Heart right ventricle (tissue), 16 donors: ENCODE measurements around the gene PLA2G2C. TPM values are rescaled to one million over a fixed set of nuclear protein-coding genes. Genes with fewer than 3 reads are reported as not detected.

Source experiments
- ATAC-seq, 8 donors: fragments of 200-7000 bp; cut with Tn5 transposase; one replicate each; pipeline ENCODE4 v1.9.1; 2020; ENCODE audit warnings: mild to moderate bottlenecking in 8 of 8, moderate library complexity in 8 of 8, moderate number of reproducible peaks in 1 of 8
- DNase-seq, 2 donors: peaks; one replicate each; pipeline ENCODE4 v3.0.0-alpha.2; 2020
- H3K27ac ChIP-seq, 10 donors: fragments of 200-600 bp; sonication (generic) in 2 of 10; one replicate each; pipeline versions ENCODE4 v1.5.0 to v1.8.0; 2020 to 2022; ENCODE audit warnings: mild to moderate bottlenecking in 3 of 10
- H3K27me3 ChIP-seq, 7 donors: fragments of 200-600 bp; one replicate each; pipeline ENCODE4 v1.8.0; 2021 to 2022; ENCODE audit warnings: mild to moderate bottlenecking in 2 of 7
- H3K36me3 ChIP-seq, 9 donors: fragments of 200-600 bp; sonication (generic) in 1 of 9; one replicate each; pipeline versions ENCODE4 v1.5.0 to v1.8.0; 2020 to 2022; ENCODE audit warnings: mild to moderate bottlenecking in 2 of 9
- H3K4me1 ChIP-seq, 9 donors: fragments of 200-600 bp; sonication (generic) in 1 of 9; one replicate each; pipeline versions ENCODE4 v1.5.0 to v1.8.0; 2020 to 2022; ENCODE audit warnings: mild to moderate bottlenecking in 4 of 9
- H3K4me3 ChIP-seq, 10 donors: fragments of 200-600 bp; sonication (generic) in 2 of 10; one replicate each; pipeline versions ENCODE4 v1.5.0 to v1.8.0; 2020 to 2022; ENCODE audit warnings: mild to moderate bottlenecking in 7 of 10, moderate library complexity in 2 of 10
- H3K9me3 ChIP-seq, 11 donors: fragments of 200-600 bp in 10 of 11; sonication (generic) in 2 of 11; one replicate each; pipeline versions ENCODE4 v1.5.0 to v1.8.0; 2013 to 2022; ENCODE audit warnings: mild to moderate bottlenecking in 2 of 11, control low read depth in 1 of 11, moderate library complexity in 1 of 11
- WGBS, 2 donors: extraction: QIAGEN DNeasy Blood & Tissue Kit; methylation state at CpG; one replicate each; pipeline ENCODE4 v1.1.7; 2013; ENCODE audit warnings: inconsistent platforms in 1 of 2; 5-methylcytosine and 5-hydroxymethylcytosine counted together
- intact Hi-C, 10 donors: fragments of 100-400 bp; cut with DNase I; formaldehyde crosslinking; loops; one replicate each; pipeline versions ENCODE4 v1.11.1 to v1.14.2; 2022
- polyA plus RNA-seq, 2 donors: library from polyadenylated mRNA; stranded (reverse); fragments of 200-250 nt; gene quantifications; one replicate each; pipeline ENCODE4 v1.2.3, GENCODE V29; 2013
- total RNA-seq, 10 donors: library from RNA; stranded (reverse); fragmentation: NEBNext Ultra II Directional in 3 of 10; extraction: Animal tissue kit (Norgen Biotek cat#: 25700) in 3 of 10; gene quantifications; one replicate each; pipeline versions ENCODE4 v1.2.1 to v1.2.4, GENCODE V29; 2021 to 2023
- TF ChIP-seq, protein P1 (sequence below), 9 donors: fragments of 200-600 bp; sonication (generic) in 2 of 9; IDR thresholded peaks; one replicate each; pipeline versions ENCODE4 v1.5.0 to v1.8.0; 2021 to 2022; ENCODE audit warnings: antibody characterized with exemption in 9 of 9, mild to moderate bottlenecking in 5 of 9, moderate library complexity in 1 of 9
- donor health status: Arrhythmogenic right ventricular cardiomyopathy.
- donor health status: ischemic (EF 13 %, LVEDD 7.1; RV severe dilation, severe dysfunction).
- donor health status: healthy with polysubstance abuse.
- donor health status: DM: no; HTN: yes; CAD: no.
- donor health status: DM: no; HTN: no; CAD: no.
- donor health status: ischemic (EF 25% LVEDD 6.9; RV normal size, moderate dysfunction).
- donor health status: ischemic (EF 25% LVEDD 5.7; RV mildly dilated, moderate dysfunction).
- donor health status: healthy.
- donor health status: DM: yes; HTN: yes; CAD: no.
- donor health status: Ischemic cardiomyopathy.
- donor health status: ischemic (EF 35%, LVEDD 5.7; RV mildly dilated, moderate dysfunction).
- donor health status: nonischemic (EF 11% LVEDD 7.7; RV severe dilation, severe dysfunction).
- donor health status: DM: yes; HTN: yes; CAD: no.
- donor health status: PGD.
- donor health status: ischemic (EF 29% LVEDD 5.4; RV normal size, mild dysfunction).
- donor health status: nonischemic (EF 23%, LVEDD 6.1; RV moderate dilation, normal function).

The PLA2G2C gene
- total and polyA plus RNA-seq, 12 donors = not detected

DNA sequence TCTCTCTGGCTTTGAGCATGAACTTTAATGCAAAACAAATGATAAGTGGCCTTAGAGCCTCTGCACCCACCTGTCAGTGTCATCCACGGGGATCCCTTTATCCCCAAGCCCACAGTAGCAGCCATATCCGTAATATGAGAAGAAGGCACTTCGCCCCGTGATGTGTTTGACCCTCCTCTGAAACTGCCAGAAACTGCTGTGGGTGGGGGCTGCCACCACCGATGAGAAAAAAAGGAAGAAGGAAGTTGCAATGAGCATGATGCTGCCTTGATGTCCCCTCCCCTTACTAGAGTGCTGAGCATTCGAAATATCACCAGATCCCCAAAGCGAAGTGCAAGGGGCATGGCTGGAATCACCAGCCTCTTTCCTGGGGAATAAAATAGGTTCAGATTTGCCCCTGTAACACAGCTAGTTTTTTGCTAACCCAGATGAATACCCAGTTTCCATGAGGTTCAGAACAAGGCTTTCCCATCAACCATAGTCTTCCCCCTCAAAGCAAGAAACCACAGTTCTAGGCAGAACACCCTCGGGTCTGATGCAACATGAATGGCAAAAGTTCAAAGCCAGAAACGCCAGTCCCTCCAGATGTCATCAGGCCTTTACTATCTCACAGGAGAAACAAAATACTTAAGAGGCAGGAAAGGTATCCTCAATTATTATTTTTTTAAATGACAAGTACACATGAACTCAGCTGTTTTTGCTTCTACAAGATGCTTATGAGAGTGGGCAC, 11.2 kb downstream of the PLA2G2C start:
- Histone ChIP-seq H3K36me3 (no peaks in the 10 kb centered on the region), H3K4me1 (peaks cover 0 to 6% (median 0%) of the 10 kb centered on the region in 9 donors), H3K27me3 (peaks cover 0 to 5% (median 0%) of the 10 kb centered on the region in 7 donors), H3K27ac (peak overlapping the region in 1 of 10 donors; percentile 49), H3K4me3 (no peak overlapping the region), H3K9me3 (peaks cover 0 to 6% (median 0%) of the 10 kb centered on the region in 11 donors)
- WGBS, 2 donors = 59 to 64% methylated on average over 9 of the region's 9 CpGs
- no peak for DNase-seq
- ATAC-seq = peak in 2 of 8 donors; percentile 11 to 46
- TF ChIP-seq, protein P1, sequence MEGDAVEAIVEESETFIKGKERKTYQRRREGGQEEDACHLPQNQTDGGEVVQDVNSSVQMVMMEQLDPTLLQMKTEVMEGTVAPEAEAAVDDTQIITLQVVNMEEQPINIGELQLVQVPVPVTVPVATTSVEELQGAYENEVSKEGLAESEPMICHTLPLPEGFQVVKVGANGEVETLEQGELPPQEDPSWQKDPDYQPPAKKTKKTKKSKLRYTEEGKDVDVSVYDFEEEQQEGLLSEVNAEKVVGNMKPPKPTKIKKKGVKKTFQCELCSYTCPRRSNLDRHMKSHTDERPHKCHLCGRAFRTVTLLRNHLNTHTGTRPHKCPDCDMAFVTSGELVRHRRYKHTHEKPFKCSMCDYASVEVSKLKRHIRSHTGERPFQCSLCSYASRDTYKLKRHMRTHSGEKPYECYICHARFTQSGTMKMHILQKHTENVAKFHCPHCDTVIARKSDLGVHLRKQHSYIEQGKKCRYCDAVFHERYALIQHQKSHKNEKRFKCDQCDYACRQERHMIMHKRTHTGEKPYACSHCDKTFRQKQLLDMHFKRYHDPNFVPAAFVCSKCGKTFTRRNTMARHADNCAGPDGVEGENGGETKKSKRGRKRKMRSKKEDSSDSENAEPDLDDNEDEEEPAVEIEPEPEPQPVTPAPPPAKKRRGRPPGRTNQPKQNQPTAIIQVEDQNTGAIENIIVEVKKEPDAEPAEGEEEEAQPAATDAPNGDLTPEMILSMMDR (IDR thresholded peaks at IDR 0.05) = no peak
- intact Hi-C loops = no loop called here

DNA sequence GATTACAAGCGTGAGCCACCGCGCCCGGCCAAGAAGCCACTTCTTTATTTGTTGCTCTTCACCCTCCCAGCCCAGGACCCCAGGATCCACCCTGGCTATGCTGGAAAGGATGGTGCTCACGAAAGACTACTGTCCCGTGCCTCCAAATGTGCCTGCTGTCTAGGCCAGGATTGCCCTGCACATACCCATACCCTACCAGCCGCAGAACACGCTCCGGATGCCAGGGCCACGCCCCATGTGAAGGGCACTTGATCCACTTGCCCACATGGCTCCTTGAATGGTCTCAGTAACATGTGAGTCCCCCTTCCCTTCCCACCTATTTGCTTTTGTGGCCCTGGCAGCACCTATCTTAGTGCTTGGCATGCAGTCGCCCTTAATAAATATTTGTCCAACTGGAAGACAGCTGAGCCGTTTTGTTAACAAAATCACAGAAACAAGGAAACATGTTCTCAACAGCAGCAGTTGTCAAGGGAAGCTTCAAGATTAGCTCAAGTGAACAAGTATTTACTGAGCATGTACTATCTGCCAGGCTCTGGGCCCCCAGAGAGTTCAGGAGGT, 14.2 kb downstream of the PLA2G2C start:
- peaks cover 0 to 6% (median 0%) of the 10 kb centered on the region in 9 donors for H3K4me1 ChIP-seq
- no peak overlapping the region for H3K4me3 ChIP-seq
- no peaks in the 10 kb centered on the region for H3K9me3 ChIP-seq
- DNase-seq (no peak), ATAC-seq (no peak)
- 89 to 93% methylated on average over 12 of the region's 12 CpGs for WGBS, 2 donors
- intact Hi-C loops = no loop called here
- no peaks in the 10 kb centered on the region for H3K36me3 ChIP-seq
- H3K27ac ChIP-seq = no peak overlapping the region
- peaks cover 0 to 14% (median 7%) of the 10 kb centered on the region in 7 donors for H3K27me3 ChIP-seq
- TF ChIP-seq, protein P1 (IDR thresholded peaks at IDR 0.05) = no peak

DNA sequence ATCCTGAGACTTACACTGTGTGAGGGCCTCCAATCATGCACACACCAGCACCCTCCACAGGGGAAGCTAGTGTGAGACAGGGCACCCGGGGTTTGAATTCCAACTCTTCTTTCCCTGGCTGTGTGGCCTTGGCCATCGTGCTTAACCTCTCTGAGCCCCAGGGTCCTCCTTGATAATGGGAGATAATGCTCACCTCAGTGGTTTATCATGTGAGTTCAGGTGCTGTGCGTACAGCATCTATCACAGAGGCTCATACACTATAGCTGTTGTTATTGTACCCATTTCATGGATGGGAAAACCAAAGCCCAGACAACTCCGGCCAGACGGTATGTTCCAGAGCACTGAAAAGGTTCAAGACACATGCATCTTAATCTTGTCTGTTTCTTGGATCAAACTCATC, 16.4 kb downstream of the PLA2G2C start:
- no peak for DNase-seq
- Histone ChIP-seq H3K27me3 (peaks cover 0 to 25% (median 10%) of the 10 kb centered on the region in 7 donors), H3K36me3 (no peaks in the 10 kb centered on the region), H3K4me1 (peaks cover 0 to 9% (median under 1%) of the 10 kb centered on the region in 9 donors), H3K4me3 (no peak overlapping the region), H3K27ac (no peak overlapping the region), H3K9me3 (no peaks in the 10 kb centered on the region)
- intact Hi-C loops = no loop called here
- no peak for ATAC-seq
- 89 to 95% methylated on average over 5 of the region's 5 CpGs for WGBS, 2 donors
- TF ChIP-seq, protein P1 (IDR thresholded peaks at IDR 0.05) = no peak

DNA sequence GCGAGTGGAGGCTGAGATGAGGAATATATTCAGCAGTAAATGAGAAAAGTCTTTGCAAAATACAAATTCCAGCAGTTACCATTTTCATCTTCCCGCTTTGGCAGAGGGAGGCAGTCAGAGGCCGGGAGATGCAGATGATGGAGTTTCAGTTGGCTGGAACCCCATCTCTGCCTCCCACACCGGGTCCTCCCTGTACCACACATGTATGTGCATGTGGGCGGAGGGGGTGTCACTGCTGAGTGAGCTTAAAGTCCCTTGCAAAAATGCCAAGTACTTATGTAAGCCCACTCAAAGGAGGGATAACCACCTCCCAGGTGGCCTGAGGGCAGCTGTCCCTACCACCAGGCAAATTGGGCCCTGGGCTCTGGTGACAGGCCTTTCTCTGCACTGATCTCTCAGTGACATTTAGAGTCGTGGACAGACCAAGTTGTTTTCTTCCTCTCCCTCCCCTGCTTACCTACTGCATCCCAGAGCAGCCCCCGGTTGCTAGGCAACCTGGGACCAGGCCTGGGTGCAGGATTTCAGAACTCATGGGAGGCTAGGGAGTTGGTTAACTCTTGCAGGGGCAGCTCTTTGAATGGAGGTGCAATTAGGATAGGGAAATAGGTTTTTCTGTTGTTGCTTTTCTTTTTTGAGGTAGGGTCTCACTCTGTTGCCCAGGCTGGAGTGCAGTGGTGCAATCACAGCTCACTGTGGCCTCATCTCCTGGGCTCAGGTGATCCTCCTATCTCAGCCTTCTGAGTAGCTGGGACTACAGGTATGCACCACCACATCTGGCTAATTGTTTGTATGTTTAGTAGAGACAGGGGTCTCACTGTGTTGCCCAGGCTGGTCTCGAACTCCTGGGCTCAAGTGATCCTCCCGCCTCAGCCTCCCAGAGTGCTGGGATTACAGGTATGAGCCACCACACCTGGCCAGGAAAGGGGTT, 17.5 kb downstream of the PLA2G2C start:
- peaks cover 0 to 19% (median 6%) of the 10 kb centered on the region in 9 donors for H3K4me1 ChIP-seq
- peaks cover 0 to 25% (median 10%) of the 10 kb centered on the region in 7 donors for H3K27me3 ChIP-seq
- H3K4me3 ChIP-seq = no peak overlapping the region
- DNase-seq (no peak), ATAC-seq (no peak)
- intact Hi-C loops = no loop called here
- WGBS, 2 donors = 76 to 80% methylated on average over 9 of the region's 9 CpGs
- TF ChIP-seq, protein P1 (IDR thresholded peaks at IDR 0.05) = no peak
- no peaks in the 10 kb centered on the region for H3K36me3 ChIP-seq
- H3K9me3 ChIP-seq = no peaks in the 10 kb centered on the region
- no peak overlapping the region for H3K27ac ChIP-seq
